ENCODE results near the gene KRT3. TPM values are rescaled to one million over a fixed set of nuclear protein-coding genes. Genes with fewer than 3 reads are reported as not detected.

The KRT3 gene
- total and polyA plus RNA-seq, 5 donors from 2014 or later = not detected

DNA sequence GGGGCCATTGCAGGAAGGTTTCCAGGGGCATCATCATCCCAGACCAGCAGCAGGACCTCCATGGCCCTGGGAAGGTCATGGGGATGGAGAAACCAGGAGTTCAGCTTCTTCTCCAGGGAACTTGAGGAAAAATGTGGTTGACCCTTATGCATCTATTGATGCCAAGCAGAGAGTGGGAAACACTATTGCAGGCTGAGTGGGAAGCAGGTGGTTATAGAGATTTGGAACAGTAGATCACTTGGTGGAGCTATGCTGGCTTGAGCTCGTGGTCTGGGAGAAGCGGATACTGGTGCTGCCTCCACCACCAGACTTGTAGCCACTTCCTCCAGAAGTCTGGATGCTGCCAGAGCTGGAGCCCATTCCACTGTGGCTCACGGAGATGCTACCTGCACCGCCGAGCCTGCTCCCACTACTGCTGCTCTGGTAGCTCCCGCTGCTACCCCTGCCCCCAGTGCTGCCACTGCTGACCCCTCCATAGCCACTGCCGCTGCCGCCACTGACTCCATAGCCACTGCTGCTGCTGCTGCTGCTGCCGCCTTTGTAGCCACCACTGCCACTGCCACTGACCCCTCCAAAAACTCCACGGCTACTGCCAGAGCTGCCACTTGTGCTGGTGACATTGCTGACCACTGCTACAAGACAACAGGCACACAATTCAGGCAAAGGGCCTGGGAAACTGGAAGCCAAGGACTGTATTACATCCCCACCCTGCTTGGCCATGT lies 27.3 kb downstream of the KRT3 start:
- Histone ChIP-seq H3K4me1 (ENCODE audit: control insufficient read depth, insufficient read depth, low read length, poor library complexity, severe bottlenecking) (no peaks in the 10 kb centered on the region), H3K27me3 (ENCODE audit: control insufficient read depth, insufficient read depth, low read length) (peaks cover 2% of the 10 kb centered on the region), H3K4me3 (ENCODE audit: low read depth, low read length) (no peak overlapping the region), H3K9me3 (ENCODE audit: control insufficient read depth in 2 of 2, low read length in 2 of 2) (no peaks in the 10 kb centered on the region), H3K27ac (ENCODE audit: insufficient read depth, low read length, poor library complexity, severe bottlenecking) (no peak overlapping the region), H3K36me3 (ENCODE audit: control insufficient read depth, insufficient read depth, low read length) (no peaks in the 10 kb centered on the region)
- H3K4me3 Mint-ChIP-seq = no peak overlapping the region
- no peak for ATAC-seq (ENCODE audit: low read depth in 2 of 2)
- H3K27ac Mint-ChIP-seq = no peak overlapping the region
- H3K27me3 Mint-ChIP-seq = peaks cover 6% of the 10 kb centered on the region
- DNase-seq = no peak
- peaks cover 0 to 3% (median 0%) of the 10 kb centered on the region in 4 donors for H3K4me1 Mint-ChIP-seq
- H3K36me3 Mint-ChIP-seq = no peaks in the 10 kb centered on the region
- peaks cover 0 to 3% (median 0%) of the 10 kb centered on the region in 7 donors for H3K9me3 Mint-ChIP-seq

DNA sequence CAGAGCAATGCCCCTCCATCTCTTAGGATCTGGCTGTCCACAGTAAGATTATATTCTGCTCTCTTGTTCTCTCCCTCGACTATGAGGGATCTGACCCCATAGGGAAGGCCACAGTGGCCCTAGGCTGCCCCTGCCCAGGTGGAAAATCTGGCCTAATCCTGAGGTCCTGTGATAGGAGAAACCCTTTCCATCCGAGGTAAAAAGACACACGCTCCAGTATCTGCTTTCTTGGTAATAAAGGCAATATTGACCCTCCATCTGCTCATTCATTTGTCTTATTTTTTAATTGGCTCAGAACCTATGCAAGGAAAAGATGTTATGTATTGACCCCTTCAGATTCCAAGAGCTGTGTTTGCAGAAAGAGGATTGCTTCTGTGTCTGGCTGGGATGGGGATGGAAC lies 28.5 kb downstream of the KRT3 start:
- no peaks in the 10 kb centered on the region for H3K27me3 Mint-ChIP-seq
- no peaks in the 10 kb centered on the region for H3K9me3 ChIP-seq (ENCODE audit: control insufficient read depth in 2 of 2, low read length in 2 of 2)
- H3K9me3 Mint-ChIP-seq = peaks cover 0 to 4% (median 0%) of the 10 kb centered on the region in 7 donors
- H3K36me3 Mint-ChIP-seq = no peaks in the 10 kb centered on the region
- H3K4me1 ChIP-seq (ENCODE audit: control insufficient read depth, insufficient read depth, low read length, poor library complexity, severe bottlenecking) = no peaks in the 10 kb centered on the region
- no peak for DNase-seq
- no peak overlapping the region for H3K27ac Mint-ChIP-seq
- H3K36me3 ChIP-seq (ENCODE audit: control insufficient read depth, insufficient read depth, low read length) = no peaks in the 10 kb centered on the region
- H3K4me3 Mint-ChIP-seq = no peak overlapping the region
- no peak overlapping the region for H3K27ac ChIP-seq (ENCODE audit: insufficient read depth, low read length, poor library complexity, severe bottlenecking)
- peaks cover 0 to 3% (median 0%) of the 10 kb centered on the region in 4 donors for H3K4me1 Mint-ChIP-seq
- ATAC-seq (ENCODE audit: low read depth in 2 of 2) = no peak
- H3K4me3 ChIP-seq (ENCODE audit: low read depth, low read length) = no peak overlapping the region
- no peaks in the 10 kb centered on the region for H3K27me3 ChIP-seq (ENCODE audit: control insufficient read depth, insufficient read depth, low read length)

DNA sequence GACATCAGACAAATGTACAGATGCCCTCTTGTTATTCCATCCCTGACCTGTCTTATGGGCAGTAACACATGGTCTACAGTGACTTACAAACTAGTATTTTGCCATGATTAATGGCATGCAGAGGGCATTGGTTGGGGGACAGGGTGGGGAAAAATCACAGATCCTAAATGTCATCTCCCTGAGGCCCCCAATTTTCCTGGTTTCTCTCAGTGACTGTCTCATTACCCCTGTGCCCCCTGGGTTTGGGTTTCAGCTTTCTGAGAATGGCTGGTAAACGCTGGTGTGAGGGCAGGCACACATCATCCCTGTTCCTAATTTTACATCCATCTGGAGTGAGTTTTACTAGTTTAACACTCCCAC lies 28.9 kb downstream of the KRT3 start:
- Mint-ChIP-seq H3K4me1 (peaks cover 0 to 3% (median 0%) of the 10 kb centered on the region in 4 donors), H3K27ac (no peak overlapping the region), H3K36me3 (no peaks in the 10 kb centered on the region), H3K9me3 (peaks cover 0 to 8% (median 0%) of the 10 kb centered on the region in 7 donors), H3K27me3 (no peaks in the 10 kb centered on the region), H3K4me3 (no peak overlapping the region)
- H3K36me3 ChIP-seq (ENCODE audit: control insufficient read depth, insufficient read depth, low read length) = no peaks in the 10 kb centered on the region
- H3K4me1 ChIP-seq (ENCODE audit: control insufficient read depth, insufficient read depth, low read length, poor library complexity, severe bottlenecking) = no peaks in the 10 kb centered on the region
- no peak for DNase-seq
- no peak for ATAC-seq (ENCODE audit: low read depth in 2 of 2)
- H3K9me3 ChIP-seq (ENCODE audit: control insufficient read depth in 2 of 2, low read length in 2 of 2) = no peaks in the 10 kb centered on the region
- H3K4me3 ChIP-seq (ENCODE audit: low read depth, low read length) = no peak overlapping the region
- H3K27me3 ChIP-seq (ENCODE audit: control insufficient read depth, insufficient read depth, low read length) = no peaks in the 10 kb centered on the region
- H3K27ac ChIP-seq (ENCODE audit: insufficient read depth, low read length, poor library complexity, severe bottlenecking) = no peak overlapping the region

DNA sequence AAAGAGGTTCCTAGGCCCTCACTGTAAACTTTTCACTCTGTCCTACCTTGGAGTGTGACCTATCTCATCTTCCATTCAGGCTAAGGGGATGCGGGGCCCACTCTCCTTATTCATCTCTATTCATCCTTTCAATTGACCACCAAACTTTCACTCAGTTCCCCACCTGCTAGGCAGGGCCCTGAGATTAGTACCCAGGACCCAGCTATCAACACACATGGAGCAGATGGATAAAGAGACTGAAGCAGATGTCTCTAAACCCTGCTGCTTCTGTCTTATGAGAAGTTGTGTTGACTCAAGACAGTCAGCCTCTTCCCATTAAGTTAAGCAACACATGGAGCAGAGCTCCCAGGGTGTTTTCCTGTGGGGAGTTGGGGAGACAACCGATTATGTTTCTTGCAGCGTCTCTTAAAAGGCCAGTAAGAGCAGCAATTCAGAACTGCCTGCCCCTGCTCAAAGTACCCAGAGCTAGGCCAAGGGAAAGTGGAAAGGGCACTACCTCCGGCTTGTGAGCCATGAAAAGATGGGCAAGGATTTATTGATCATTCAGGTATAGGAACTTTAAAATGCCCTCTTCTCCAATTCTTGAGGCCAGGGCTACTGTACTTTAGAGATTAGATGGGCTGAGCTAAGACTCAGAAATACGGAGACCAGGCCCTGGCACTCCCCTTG lies 29.4 kb downstream of the KRT3 start:
- no peak overlapping the region for H3K27ac Mint-ChIP-seq
- no peak overlapping the region for H3K4me3 Mint-ChIP-seq
- no peaks in the 10 kb centered on the region for H3K36me3 ChIP-seq (ENCODE audit: control insufficient read depth, insufficient read depth, low read length)
- no peak overlapping the region for H3K27ac ChIP-seq (ENCODE audit: insufficient read depth, low read length, poor library complexity, severe bottlenecking)
- H3K27me3 ChIP-seq (ENCODE audit: control insufficient read depth, insufficient read depth, low read length) = no peaks in the 10 kb centered on the region
- H3K9me3 ChIP-seq (ENCODE audit: control insufficient read depth in 2 of 2, low read length in 2 of 2) = peaks cover 0 to under 1% of the 10 kb centered on the region in 2 experiments
- no peaks in the 10 kb centered on the region for H3K27me3 Mint-ChIP-seq
- H3K36me3 Mint-ChIP-seq = no peaks in the 10 kb centered on the region
- peaks cover 0 to 3% (median 0%) of the 10 kb centered on the region in 4 donors for H3K4me1 Mint-ChIP-seq
- ATAC-seq (ENCODE audit: low read depth in 2 of 2) = no peak
- H3K9me3 Mint-ChIP-seq = peaks cover 0 to 13% (median 3%) of the 10 kb centered on the region in 7 donors
- DNase-seq = no peak
- H3K4me3 ChIP-seq (ENCODE audit: low read depth, low read length) = no peak overlapping the region
- no peaks in the 10 kb centered on the region for H3K4me1 ChIP-seq (ENCODE audit: control insufficient read depth, insufficient read depth, low read length, poor library complexity, severe bottlenecking)

DNA sequence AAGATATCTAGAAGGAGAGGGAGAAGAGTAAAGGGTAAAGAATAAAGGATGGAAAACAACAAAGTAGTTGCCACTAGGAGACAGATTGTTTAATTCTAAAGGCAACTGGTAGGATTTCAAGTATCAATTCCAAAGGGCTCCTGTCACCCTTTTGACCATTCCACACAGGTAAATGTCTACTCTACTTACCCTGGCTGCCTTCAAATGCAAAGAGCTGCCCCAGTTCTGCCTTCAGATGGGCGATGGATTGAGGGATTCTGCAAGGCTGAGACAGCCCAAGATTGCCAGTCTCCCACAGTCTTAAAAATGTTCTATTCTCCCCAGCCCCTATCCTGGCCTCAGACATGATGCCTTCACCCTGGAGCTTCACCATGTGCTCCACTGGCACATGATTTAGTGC lies 30.2 kb downstream of the KRT3 start:
- no peak for DNase-seq
- Histone ChIP-seq H3K36me3 (ENCODE audit: control insufficient read depth, insufficient read depth, low read length) (no peaks in the 10 kb centered on the region), H3K4me3 (ENCODE audit: low read depth, low read length) (no peak overlapping the region), H3K9me3 (ENCODE audit: control insufficient read depth in 2 of 2, low read length in 2 of 2) (peaks cover under 1 to 2% of the 10 kb centered on the region in 2 experiments), H3K27ac (ENCODE audit: insufficient read depth, low read length, poor library complexity, severe bottlenecking) (no peak overlapping the region), H3K27me3 (ENCODE audit: control insufficient read depth, insufficient read depth, low read length) (no peaks in the 10 kb centered on the region), H3K4me1 (ENCODE audit: control insufficient read depth, insufficient read depth, low read length, poor library complexity, severe bottlenecking) (no peaks in the 10 kb centered on the region)
- Mint-ChIP-seq H3K9me3 (peaks cover 0 to 21% (median 3%) of the 10 kb centered on the region in 7 donors), H3K36me3 (no peaks in the 10 kb centered on the region), H3K4me1 (peaks cover 0 to 3% (median 0%) of the 10 kb centered on the region in 4 donors), H3K4me3 (no peak overlapping the region), H3K27ac (no peak overlapping the region), H3K27me3 (no peaks in the 10 kb centered on the region)
- ATAC-seq (ENCODE audit: low read depth in 2 of 2) = no peak

DNA sequence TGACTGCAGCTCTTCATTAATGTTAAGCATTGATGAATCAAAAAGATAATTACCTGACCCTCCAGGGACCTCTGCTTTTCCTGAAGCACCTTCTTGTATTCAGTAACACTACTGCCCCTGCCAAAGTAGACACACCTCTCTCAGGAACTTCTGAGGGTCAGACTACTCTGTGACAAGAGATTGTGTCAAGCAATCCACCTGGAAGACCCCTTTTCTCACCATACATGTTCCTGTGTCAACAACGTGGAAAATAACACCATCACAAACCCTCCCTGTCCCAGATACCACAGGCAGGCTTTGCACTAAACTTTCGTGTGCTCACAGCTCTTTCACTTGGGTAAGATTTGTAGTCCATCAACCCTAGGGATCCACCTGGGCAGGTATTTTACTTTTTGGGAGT lies 31.9 kb downstream of the KRT3 start:
- Histone ChIP-seq H3K4me1 (ENCODE audit: control insufficient read depth, insufficient read depth, low read length, poor library complexity, severe bottlenecking) (no peaks in the 10 kb centered on the region), H3K27me3 (ENCODE audit: control insufficient read depth, insufficient read depth, low read length) (no peaks in the 10 kb centered on the region), H3K4me3 (ENCODE audit: low read depth, low read length) (no peak overlapping the region), H3K9me3 (ENCODE audit: control insufficient read depth in 2 of 2, low read length in 2 of 2) (peaks cover 6 to 8% of the 10 kb centered on the region in 2 experiments), H3K36me3 (ENCODE audit: control insufficient read depth, insufficient read depth, low read length) (no peaks in the 10 kb centered on the region), H3K27ac (ENCODE audit: insufficient read depth, low read length, poor library complexity, severe bottlenecking) (no peak overlapping the region)
- H3K9me3 Mint-ChIP-seq = peaks cover 0 to 33% (median 4%) of the 10 kb centered on the region in 7 donors
- no peaks in the 10 kb centered on the region for H3K4me1 Mint-ChIP-seq
- DNase-seq (no peak), ATAC-seq (ENCODE audit: low read depth in 2 of 2) (no peak)
- H3K27ac Mint-ChIP-seq = no peak overlapping the region
- H3K4me3 Mint-ChIP-seq = no peak overlapping the region
- H3K36me3 Mint-ChIP-seq = no peaks in the 10 kb centered on the region
- peaks cover 6% of the 10 kb centered on the region for H3K27me3 Mint-ChIP-seq

DNA sequence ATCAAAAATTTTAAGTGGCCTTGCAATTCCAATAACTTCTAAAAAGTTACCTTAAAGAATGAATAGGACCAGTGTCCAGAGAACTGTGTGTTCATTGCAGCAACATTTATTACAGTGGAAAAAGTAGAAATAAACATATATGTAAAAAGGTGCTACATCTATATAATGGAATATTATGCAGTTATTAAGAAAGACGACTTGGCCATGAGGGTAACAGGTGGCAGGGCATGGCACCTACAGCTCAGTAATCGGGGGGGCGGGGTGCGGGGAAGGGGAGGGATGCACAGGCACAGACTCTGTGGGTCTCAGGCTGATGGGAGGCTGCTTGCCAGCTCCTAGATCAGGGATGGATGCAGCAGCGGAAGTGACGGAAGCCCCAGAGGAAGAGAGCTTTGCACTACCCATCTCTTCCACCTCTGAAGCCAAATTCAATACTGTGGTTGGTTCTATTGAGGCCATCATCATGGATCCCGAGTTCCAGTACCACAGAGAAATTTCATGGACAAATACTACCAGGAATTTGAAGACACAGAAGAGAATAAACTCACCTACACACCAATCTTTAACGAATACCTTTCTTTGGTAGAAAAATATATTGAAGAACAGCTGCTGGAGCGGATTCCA lies 32.8 kb downstream of the KRT3 start:
- Mint-ChIP-seq H3K27ac (no peak overlapping the region), H3K36me3 (no peaks in the 10 kb centered on the region), H3K4me1 (no peaks in the 10 kb centered on the region), H3K4me3 (no peak overlapping the region), H3K27me3 (peaks cover 6% of the 10 kb centered on the region), H3K9me3 (peaks cover 0 to 33% (median 4%) of the 10 kb centered on the region in 7 donors)
- ATAC-seq (ENCODE audit: low read depth in 2 of 2) (no peak), DNase-seq (no peak)
- Histone ChIP-seq H3K9me3 (ENCODE audit: control insufficient read depth in 2 of 2, low read length in 2 of 2) (peaks cover 6 to 8% of the 10 kb centered on the region in 2 experiments), H3K36me3 (ENCODE audit: control insufficient read depth, insufficient read depth, low read length) (no peaks in the 10 kb centered on the region), H3K4me3 (ENCODE audit: low read depth, low read length) (no peak overlapping the region), H3K27ac (ENCODE audit: insufficient read depth, low read length, poor library complexity, severe bottlenecking) (no peak overlapping the region), H3K27me3 (ENCODE audit: control insufficient read depth, insufficient read depth, low read length) (no peaks in the 10 kb centered on the region), H3K4me1 (ENCODE audit: control insufficient read depth, insufficient read depth, low read length, poor library complexity, severe bottlenecking) (no peaks in the 10 kb centered on the region)
